ENCODE data around the gene ADPRH.
"Not testable (repeated sequence)": the region's sequence is repeated elsewhere in the genome, so short reads cannot be mapped to it uniquely, and the experiment has no call there.

Gene ADPRH

GRCh38 chr3:119560160-119560559, 19.1 kb upstream of the ADPRH start:
- DNase-seq (ENCODE audit: low spot score), result no peak

GRCh38 chr3:119562307-119562961, 16.9 kb upstream of the ADPRH start:
- DNase-seq (ENCODE audit: low spot score), result no peak

- not testable (repeated sequence) for DNase-seq (ENCODE audit: low spot score)
Observed at GRCh38 chr3:119563334-119563733, 16.0 kb upstream of the ADPRH start.

GRCh38 chr3:119569156-119569555, 10.1 kb upstream of the ADPRH start:
- no peak for DNase-seq (ENCODE audit: low spot score)

GRCh38 chr3:119570229-119570628, 9.1 kb upstream of the ADPRH start:
- no peak for DNase-seq (ENCODE audit: low spot score)

GRCh38 chr3:119571230-119571629, 8.1 kb upstream of the ADPRH start:
- no peak for DNase-seq (ENCODE audit: low spot score)

- no peak for DNase-seq (ENCODE audit: low spot score)
Observed at GRCh38 chr3:119571688-119572087, 7.6 kb upstream of the ADPRH start.

- no peak for DNase-seq (ENCODE audit: low spot score)
Observed at GRCh38 chr3:119575507-119575906, 3.8 kb upstream of the ADPRH start.

- DNase-seq (ENCODE audit: low spot score), result no peak
Observed at GRCh38 chr3:119580067-119580760, 922 bp downstream of the ADPRH start.

- DNase-seq (ENCODE audit: low spot score), result no peak
Observed at GRCh38 chr3:119582178-119582577, 2.9 kb downstream of the ADPRH start.

GRCh38 chr3:119585208-119585607, 5.9 kb downstream of the ADPRH start:
- no peak for DNase-seq (ENCODE audit: low spot score)

- no peak for DNase-seq (ENCODE audit: low spot score)
Observed at GRCh38 chr3:119585856-119586570, 6.7 kb downstream of the ADPRH start.

- no peak for DNase-seq (ENCODE audit: low spot score)
Observed at GRCh38 chr3:119586733-119587172, 7.5 kb downstream of the ADPRH start.

GRCh38 chr3:119588112-119588511, 8.8 kb downstream of the ADPRH start:
- no peak for DNase-seq (ENCODE audit: low spot score)

- DNase-seq (ENCODE audit: low spot score), result no peak
Observed at GRCh38 chr3:119589102-119589773, 9.9 kb downstream of the ADPRH start.

- DNase-seq (ENCODE audit: low spot score), result no peak
Observed at GRCh38 chr3:119590706-119591105, 11.4 kb downstream of the ADPRH start.

GRCh38 chr3:119592861-119593260, 13.6 kb downstream of the ADPRH start:
- no peak for DNase-seq (ENCODE audit: low spot score)

- DNase-seq (ENCODE audit: low spot score), result no peak
Observed at GRCh38 chr3:119594066-119594465, 14.8 kb downstream of the ADPRH start.

GRCh38 chr3:119594929-119595328, 15.6 kb downstream of the ADPRH start:
- not testable (repeated sequence) for DNase-seq (ENCODE audit: low spot score)

- DNase-seq (ENCODE audit: low spot score), result no peak
Observed at GRCh38 chr3:119595639-119596334, 16.5 kb downstream of the ADPRH start.

GRCh38 chr3:119596398-119596797, 17.1 kb downstream of the ADPRH start:
- DNase-seq (ENCODE audit: low spot score), result no peak
